IMR-90 (cell line): Measurements from ENCODE around the gene POU2F1. TPM values are rescaled to one million over a fixed set of nuclear protein-coding genes. Genes with fewer than 3 reads are reported as not detected.

Source experiments
- ATAC-seq: fragments of 200-7000 bp; cut with Tn5 transposase; 2 replicates; pipeline ENCODE4 v1.9.1; 2020; ENCODE audit warnings: low read depth, mild to moderate bottlenecking, moderate library complexity
- BruUV-seq: library from RNA; stranded (reverse); fragments of 400-500 nt; replicated peaks from 2 replicates; lab custom pipeline; 2021; lab: Mats Ljungman, UMichigan
- CTCF ChIA-PET: fragments of 300-600 bp; formaldehyde crosslinking; extraction: SDS; loops from one replicate; lab custom pipeline; 2021; ENCODE audit warnings: antibody characterized with exemption; lab: Yijun Ruan, JAX
- POLR2A ChIA-PET: fragments of 300-600 bp; sonication (Branson Sonifier 250); formaldehyde crosslinking; loops from one replicate; lab custom pipeline; 2022; ENCODE audit warnings: antibody characterized with exemption; ENCODE audit not compliant: unreplicated experiment; lab: Charles Lee
- DNase-seq: peaks from one replicate; pipeline ENCODE4 v3.0.0; 2013
- H2AFZ ChIP-seq: replicated peaks from 2 replicates; pipeline ENCODE3; 2013; ENCODE audit warnings: low read length, mild to moderate bottlenecking; ENCODE audit not compliant: poor library complexity
- H2AK5ac ChIP-seq: 2 replicates; pipeline ENCODE4 v1.6.1; 2013; ENCODE audit warnings: low read depth, low read length, inconsistent platforms
- H2AK9ac ChIP-seq: replicated peaks from 2 replicates; pipeline ENCODE3; 2013; ENCODE audit warnings: mild to moderate bottlenecking, low read depth, low read length, moderate library complexity; ENCODE audit not compliant: poor library complexity
- H2BK120ac ChIP-seq: 2 replicates; pipeline ENCODE4 v1.6.1; 2013; ENCODE audit warnings: low read depth, low read length, inconsistent platforms
- H2BK15ac ChIP-seq: 3 replicates; pipeline ENCODE4 v1.6.1; 2013; ENCODE audit warnings: low read depth, low read length, inconsistent platforms
- H2BK20ac ChIP-seq: 2 replicates; pipeline ENCODE4 v1.6.1; 2013; ENCODE audit warnings: low read depth, mild to moderate bottlenecking, inconsistent platforms, low read length, moderate library complexity
- H2BK5ac ChIP-seq: 2 replicates; pipeline ENCODE4 v1.6.1; 2013; ENCODE audit warnings: mild to moderate bottlenecking, low read depth, low read length, inconsistent platforms; ENCODE audit not compliant: poor library complexity, severe bottlenecking
- H3K14ac ChIP-seq: replicated peaks from 2 replicates; pipeline ENCODE4 v1.6.1; 2013; ENCODE audit warnings: low read depth, low read length, inconsistent platforms
- H3K18ac ChIP-seq: 2 replicates; pipeline ENCODE4 v1.6.1; 2013; ENCODE audit warnings: low read depth, low read length, control low read depth
- H3K23ac ChIP-seq: 2 replicates; pipeline ENCODE4 v1.6.1; 2013; ENCODE audit warnings: low read depth, low read length, inconsistent platforms
- H3K27ac ChIP-seq: 2 replicates; pipeline ENCODE4 v1.5.1; 2013; ENCODE audit warnings: mild to moderate bottlenecking, control low read depth, low read length; ENCODE audit not compliant: insufficient read depth
- H3K27me3 ChIP-seq: 2 replicates; pipeline ENCODE4 v1.6.1; 2013; ENCODE audit warnings: low read length; ENCODE audit not compliant: control insufficient read depth, insufficient read depth
- H3K36me3 ChIP-seq: 2 replicates; pipeline ENCODE4 v1.6.1; 2013; ENCODE audit warnings: low read length, mixed read lengths; ENCODE audit not compliant: control insufficient read depth, insufficient read depth
- H3K4ac ChIP-seq: 2 replicates; pipeline ENCODE4 v1.6.1; 2013; ENCODE audit warnings: low read depth, low read length, inconsistent platforms
- H3K4me1 ChIP-seq: 2 replicates; pipeline ENCODE4 v1.6.1; 2013; ENCODE audit warnings: low read length, mixed read lengths; ENCODE audit not compliant: control insufficient read depth, insufficient read depth
- H3K4me2 ChIP-seq: 2 replicates; pipeline ENCODE4 v1.6.1; 2013; ENCODE audit warnings: low read depth, mild to moderate bottlenecking, control low read depth, low read length, moderate library complexity
- H3K4me3 ChIP-seq: 2 replicates; pipeline ENCODE4 v1.5.1; 2013; ENCODE audit warnings: low read depth, mild to moderate bottlenecking, control low read depth, low read length, moderate library complexity; ENCODE audit not compliant: insufficient read depth
- H3K56ac ChIP-seq: 2 replicates; pipeline ENCODE4 v1.6.1; 2013; ENCODE audit warnings: low read length, inconsistent platforms; ENCODE audit not compliant: insufficient read depth; ENCODE audit errors: extremely low read depth
- H3K79me1 ChIP-seq, 2 experiments: 2 replicates each; pipeline ENCODE4 v1.6.1; 2013; ENCODE audit warnings: low read length in 2 of 2, inconsistent platforms in 1 of 2, low read depth in 1 of 2
- H3K9ac ChIP-seq: 2 replicates; pipeline ENCODE4 v1.6.1; 2013; ENCODE audit warnings: low read depth, low read length, control low read depth
- H3K9me1 ChIP-seq: 2 replicates; pipeline ENCODE4 v1.6.1; 2013; ENCODE audit warnings: low read length, inconsistent platforms; ENCODE audit not compliant: insufficient read depth
- H3K9me3 ChIP-seq: 2 replicates; pipeline ENCODE4 v1.6.1; 2013; ENCODE audit warnings: low read length; ENCODE audit not compliant: control insufficient read depth, insufficient read depth
- H4K20me1 ChIP-seq: 2 replicates; pipeline ENCODE4 v1.6.1; 2013; ENCODE audit warnings: low read length, inconsistent platforms; ENCODE audit not compliant: insufficient read depth
- H4K5ac ChIP-seq: 2 replicates; pipeline ENCODE4 v1.6.1; 2013; ENCODE audit warnings: mild to moderate bottlenecking, low read depth, low read length, control low read depth
- H4K8ac ChIP-seq, 2 experiments: 2 replicates each; pipeline ENCODE4 v1.6.1; 2013; ENCODE audit warnings: low read depth in 2 of 2, low read length in 2 of 2, control low read depth in 1 of 2, inconsistent platforms in 1 of 2
- H4K91ac ChIP-seq: 2 replicates; pipeline ENCODE4 v1.6.1; 2013; ENCODE audit warnings: low read depth, low read length, inconsistent platforms; ENCODE audit not compliant: insufficient read depth
- USF2 ChIP-seq: fragments of 150-350 bp; IDR thresholded peaks from 2 replicates; pipeline ENCODE4 v1.6.1; 2017; ENCODE audit warnings: mild to moderate bottlenecking, antibody characterized with exemption, low read length, low read depth
- WGBS, 2 experiments: methylation state at CpG; one replicate each; pipeline versions ENCODE4 v1.1.5 to v1.1.7; 2013; ENCODE audit warnings: missing lambda C conversion rate in 2 of 2; ENCODE audit not compliant: insufficient read length in 1 of 2; ENCODE audit errors: extremely low coverage in 2 of 2; 5-methylcytosine and 5-hydroxymethylcytosine counted together
- dilution Hi-C: fragments of 300-500 bp; cut with HindIII; formaldehyde crosslinking; loops from one replicate; pipeline ENCODE4 v1.14.3; 2018; ENCODE audit warnings: low sequenced_read_pairs; ENCODE audit not compliant: unreplicated experiment
- in situ Hi-C: fragments of 300-500 bp; cut with MboI; formaldehyde crosslinking; loops from 3 replicates; pipeline ENCODE4 v1.14.3; 2019; ENCODE audit warnings: low sequenced_read_pairs, inconsistent platforms, mixed read lengths
- intact Hi-C: fragments of 100-400 bp; cut with micrococcal nuclease; formaldehyde crosslinking; loops from 2 replicates; pipeline ENCODE4 v1.10.0; 2022
- polyA plus RNA-seq, 3 experiments: library from polyadenylated mRNA; depleted of rRNA; stranded (reverse); fragments of >200 nt; gene quantifications; 2 replicates each; pipeline ENCODE4 v1.2.3, GENCODE V29; 2012; ENCODE audit warnings: low replicate concordance in 1 of 3
- total RNA-seq: library from RNA; depleted of rRNA; stranded (reverse); fragments of >200 nt; gene quantifications from 2 replicates; pipeline ENCODE4 v1.2.3, GENCODE V29; 2012

The POU2F1 gene
- total and polyA plus RNA-seq, 2 of the 4 experiments (the other 2 are of a cell fraction), result 1.2 to 3.4 TPM

DNA sequence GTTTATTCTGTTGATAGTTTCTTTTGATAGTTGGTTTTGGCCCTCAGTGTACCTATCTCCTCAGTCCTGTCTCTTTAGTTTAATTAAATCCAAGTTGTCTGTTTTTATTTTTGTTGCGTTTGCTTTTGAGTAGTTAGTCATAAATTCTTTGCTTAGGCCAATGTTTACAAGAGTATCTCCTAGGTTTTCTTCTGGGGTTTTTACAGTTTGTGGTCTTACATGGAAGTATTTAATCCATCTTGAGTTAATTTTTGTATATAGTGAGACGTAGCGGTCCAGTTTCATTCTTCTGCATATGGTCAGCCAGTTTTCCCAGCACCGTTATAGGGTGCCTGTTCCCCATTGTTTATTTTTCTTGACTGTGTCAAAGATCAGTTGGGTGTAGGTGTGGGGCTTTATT lies 139.4 kb downstream of the POU2F1 start:
- no peak overlapping the region for H4K5ac ChIP-seq
- no peaks in the 10 kb centered on the region for H3K36me3 ChIP-seq
- no peaks in the 10 kb centered on the region; the same call in 1 of the 2 replicates for H4K20me1 ChIP-seq
- H3K4ac ChIP-seq, result no peak overlapping the region
- H2AK9ac ChIP-seq, result no peak overlapping the region
- no peak overlapping the region for H4K8ac ChIP-seq
- BruUV-seq, result no TSS peak
- H3K27ac ChIP-seq, result no peak overlapping the region
- no peaks in the 10 kb centered on the region for H3K27me3 ChIP-seq
- DNase-seq (peak; percentile 41), ATAC-seq (peak; percentile 77)
- intact Hi-C loops, result no loop called here
- no CpG with 5 or more reads among the region's 4 CpGs for WGBS, 2 experiments
- no peak overlapping the region for H3K56ac ChIP-seq
- POLR2A ChIA-PET, result no interaction called here
- no peak overlapping the region for H3K14ac ChIP-seq
- H3K9me1 ChIP-seq, result no peaks in the 10 kb centered on the region
- no peak overlapping the region for H2BK5ac ChIP-seq
- H3K9ac ChIP-seq, result no peak overlapping the region
- no peak overlapping the region for H2AK5ac ChIP-seq
- TF ChIP-seq USF2, result no peak
- in situ Hi-C loops, result no loop called here
- H3K4me1 ChIP-seq, result no peaks in the 10 kb centered on the region
- CTCF ChIA-PET, result no interaction called here
- H2AFZ ChIP-seq, result no peak overlapping the region
- H3K4me2 ChIP-seq, result peak overlapping the region; percentile 55; the same call in 1 of the 2 replicates
- no peak overlapping the region for H2BK120ac ChIP-seq
- H3K4me3 ChIP-seq, result no peak overlapping the region
- no peak overlapping the region for H3K23ac ChIP-seq
- no peak overlapping the region for H3K18ac ChIP-seq
- dilution Hi-C loops, result no loop called here
- H2BK15ac ChIP-seq, result no peak overlapping the region
- H3K79me1 ChIP-seq, result peaks cover 4 to 5% of the 10 kb centered on the region in 2 experiments; a peak in 3 of 4 replicates
- H4K91ac ChIP-seq, result no peak overlapping the region
- no peaks in the 10 kb centered on the region for H3K9me3 ChIP-seq
- no peak overlapping the region for H2BK20ac ChIP-seq
